Gastroesophageal sphincter (tissue), 4 donors: Measurements from ENCODE around the gene MCF2L2. TPM values are rescaled to one million over a fixed set of nuclear protein-coding genes. Genes with fewer than 3 reads are reported as not detected.
"Not testable (repeated sequence)": the region's sequence is repeated elsewhere in the genome, so short reads cannot be mapped to it uniquely, and the experiment has no call there.

ENCODE experiments used
- ATAC-seq: fragments of 150-250 bp; one replicate; pipeline ENCODE4 v1.9.1; 2016; ENCODE audit warnings: mild to moderate bottlenecking, moderate library complexity
- H3K27ac ChIP-seq, 4 donors: fragments of 200-600 bp; sonication (generic) in 3 of 4; 1 replicate in 3 of 4; 2 replicates in 1 of 4; pipeline ENCODE4 v1.5.1; 2016 to 2019
- H3K27me3 ChIP-seq: fragments of 200-600 bp; sonication (generic); one replicate; pipeline ENCODE4 v1.5.1; 2019
- H3K36me3 ChIP-seq, 2 donors: fragments of 200-600 bp; sonication (generic); one replicate each; pipeline ENCODE4 v1.5.1; 2019; ENCODE audit warnings: control low read depth in 1 of 2
- H3K4me1 ChIP-seq, 3 donors: fragments of 200-600 bp; sonication (generic); 1 replicate in 2 of 3; 2 replicates in 1 of 3; pipeline ENCODE4 v1.5.1; 2016 to 2019; ENCODE audit warnings: control low read depth in 2 of 3
- H3K4me3 ChIP-seq, 2 donors: fragments of 200-600 bp; sonication (generic); one replicate each; pipeline ENCODE4 v1.5.1; 2019; ENCODE audit warnings: mild to moderate bottlenecking in 1 of 2, moderate library complexity in 1 of 2
- H3K9me3 ChIP-seq, 3 donors: fragments of 200-600 bp; sonication (generic); one replicate each; pipeline ENCODE4 v1.5.1; 2017 to 2019; ENCODE audit warnings: control low read depth in 2 of 3
- EP300 ChIP-seq: sonication (generic); formaldehyde crosslinking; IDR thresholded peaks from one replicate; pipeline ENCODE4 v1.6.1; 2017; ENCODE audit warnings: antibody characterized with exemption, mild to moderate bottlenecking
- POLR2A ChIP-seq, 2 donors: fragments of 450-650 bp; IDR thresholded peaks; one replicate each; pipeline ENCODE4 v1.6.1; 2017; ENCODE audit warnings: antibody characterized with exemption in 2 of 2, mild to moderate bottlenecking in 2 of 2, moderate library complexity in 1 of 2
- POLR2AphosphoS5 ChIP-seq: sonication (generic); formaldehyde crosslinking; IDR thresholded peaks from one replicate; pipeline ENCODE4 v1.6.1; 2017; ENCODE audit warnings: antibody characterized with exemption
- WGBS, 2 donors: methylation state at CpG; one replicate each; pipeline ENCODE4 v1.1.5; 2018; ENCODE audit warnings: low coverage in 1 of 2; 5-methylcytosine and 5-hydroxymethylcytosine counted together
- total RNA-seq, 4 donors: library from RNA; depleted of rRNA; stranded (reverse); fragments of >200 nt; gene quantifications; one replicate each; pipeline ENCODE4 v1.1.0, GENCODE V29; 2016
- TF ChIP-seq, protein P1 (sequence below), 4 experiments: fragments of 200-600 bp in 2 of 4; fragments of 450-650 bp in 2 of 4; sonication (generic) in 1 of 4; IDR thresholded peaks; one replicate each; pipeline ENCODE4 v1.5.1; 2017 to 2019; ENCODE audit warnings: antibody characterized with exemption in 4 of 4, mild to moderate bottlenecking in 2 of 4, moderate library complexity in 2 of 4

MCF2L2 gene
- total RNA-seq, 4 donors from 2014 or later: 0.67 to 4.0 (median 2.7) TPM

- Histone ChIP-seq H3K9me3 (no peaks in the 10 kb centered on the region), H3K4me1 (no peaks in the 10 kb centered on the region), H3K36me3 (no peaks in the 10 kb centered on the region), H3K27ac (no peak overlapping the region), H3K4me3 (no peak overlapping the region), H3K27me3 (peaks cover 23% of the 10 kb centered on the region)
- no peak for ATAC-seq
- WGBS, 2 donors: 47 to 83% methylated on average over 1 to 2 of the region's 2 CpGs
- no peak for TF ChIP-seq EP300
- TF ChIP-seq POLR2A (IDR thresholded peaks at IDR 0.05): no peak
- no peak for TF ChIP-seq POLR2AphosphoS5
- TF ChIP-seq, protein P1, sequence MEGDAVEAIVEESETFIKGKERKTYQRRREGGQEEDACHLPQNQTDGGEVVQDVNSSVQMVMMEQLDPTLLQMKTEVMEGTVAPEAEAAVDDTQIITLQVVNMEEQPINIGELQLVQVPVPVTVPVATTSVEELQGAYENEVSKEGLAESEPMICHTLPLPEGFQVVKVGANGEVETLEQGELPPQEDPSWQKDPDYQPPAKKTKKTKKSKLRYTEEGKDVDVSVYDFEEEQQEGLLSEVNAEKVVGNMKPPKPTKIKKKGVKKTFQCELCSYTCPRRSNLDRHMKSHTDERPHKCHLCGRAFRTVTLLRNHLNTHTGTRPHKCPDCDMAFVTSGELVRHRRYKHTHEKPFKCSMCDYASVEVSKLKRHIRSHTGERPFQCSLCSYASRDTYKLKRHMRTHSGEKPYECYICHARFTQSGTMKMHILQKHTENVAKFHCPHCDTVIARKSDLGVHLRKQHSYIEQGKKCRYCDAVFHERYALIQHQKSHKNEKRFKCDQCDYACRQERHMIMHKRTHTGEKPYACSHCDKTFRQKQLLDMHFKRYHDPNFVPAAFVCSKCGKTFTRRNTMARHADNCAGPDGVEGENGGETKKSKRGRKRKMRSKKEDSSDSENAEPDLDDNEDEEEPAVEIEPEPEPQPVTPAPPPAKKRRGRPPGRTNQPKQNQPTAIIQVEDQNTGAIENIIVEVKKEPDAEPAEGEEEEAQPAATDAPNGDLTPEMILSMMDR (IDR thresholded peaks at IDR 0.05): no peak
Observed at GRCh38 chr3:183434992-183435391, 6.6 kb upstream of the MCF2L2 start.

GRCh38 chr3:183434503-183434902, 6.1 kb upstream of the MCF2L2 start:
- no peak overlapping the region for H3K4me3 ChIP-seq
- WGBS, 2 donors: 16 to 19% methylated on average over 8 to 9 of the region's 9 CpGs
- no peaks in the 10 kb centered on the region for H3K4me1 ChIP-seq
- no peak for ATAC-seq
- no peaks in the 10 kb centered on the region for H3K9me3 ChIP-seq
- TF ChIP-seq, protein P1 (IDR thresholded peaks at IDR 0.05): no peak
- TF ChIP-seq POLR2AphosphoS5 (no peak), POLR2A (IDR thresholded peaks at IDR 0.05) (no peak), EP300 (no peak)
- H3K27ac ChIP-seq: no peak overlapping the region
- H3K36me3 ChIP-seq: no peaks in the 10 kb centered on the region
- H3K27me3 ChIP-seq: peaks cover 28% of the 10 kb centered on the region

GRCh38 chr3:183430325-183430957, 2.0 kb upstream of the MCF2L2 start:
- TF ChIP-seq POLR2A (IDR thresholded peaks at IDR 0.05) (no peak), EP300 (no peak), POLR2AphosphoS5 (no peak)
- TF ChIP-seq, protein P1 (IDR thresholded peaks at IDR 0.05): no peak
- Histone ChIP-seq H3K27me3 (peaks cover 58% of the 10 kb centered on the region), H3K4me3 (no peak overlapping the region), H3K4me1 (peaks cover 0 to 22% (median 4%) of the 10 kb centered on the region in 3 donors), H3K27ac (no peak overlapping the region), H3K36me3 (no peaks in the 10 kb centered on the region), H3K9me3 (no peaks in the 10 kb centered on the region)
- whole genome bisulfite sequencing, 2 donors: 48 to 83% methylated on average over 2 to 5 of the region's 5 CpGs
- ATAC-seq: no peak

DNA sequence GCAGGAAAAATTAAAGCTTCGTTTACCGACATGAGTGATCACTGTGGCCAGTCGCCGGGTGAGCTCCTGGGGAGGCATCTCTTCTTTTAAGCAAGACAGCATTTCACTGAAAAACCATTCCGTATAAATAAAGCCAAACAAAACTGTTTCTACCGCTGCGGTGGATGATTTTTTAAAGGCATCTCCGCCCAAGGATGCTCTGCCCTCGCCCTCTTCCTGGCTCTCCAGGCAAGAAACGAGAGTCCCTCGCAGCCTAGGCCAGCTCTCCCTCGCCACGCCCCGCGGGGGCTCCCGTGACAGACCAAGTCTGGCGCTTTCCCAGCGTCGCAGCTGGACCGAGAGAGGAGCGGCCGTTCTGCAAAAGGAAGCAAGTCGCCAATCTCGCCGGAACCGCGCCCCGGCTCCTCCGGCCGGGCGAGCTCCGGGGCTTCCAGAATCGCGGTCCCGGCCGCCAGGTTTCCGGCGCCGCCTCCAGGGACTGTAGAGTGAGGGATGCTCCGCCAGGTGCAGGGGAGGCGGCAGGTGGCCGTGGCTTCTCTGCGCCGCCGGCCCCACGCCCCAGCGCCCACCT, 458 bp downstream of the MCF2L2 start:
- peak; percentile 75 for ATAC-seq
- Histone ChIP-seq H3K36me3 (no peaks in the 10 kb centered on the region), H3K27ac (peak overlapping the region in 1 of 4 donors; percentile 54), H3K9me3 (no peaks in the 10 kb centered on the region), H3K4me1 (peaks cover 0 to 22% (median 4%) of the 10 kb centered on the region in 3 donors), H3K4me3 (peak overlapping the region; percentile 62 to 72), H3K27me3 (peaks cover 59% of the 10 kb centered on the region)
- WGBS, 2 donors: 0 to 10% methylated on average over 6 to 18 of the region's 47 CpGs
- TF ChIP-seq EP300 (no peak), POLR2A (IDR thresholded peaks at IDR 0.05) (peak in 1 of 2 donors; percentile 6)

DNA sequence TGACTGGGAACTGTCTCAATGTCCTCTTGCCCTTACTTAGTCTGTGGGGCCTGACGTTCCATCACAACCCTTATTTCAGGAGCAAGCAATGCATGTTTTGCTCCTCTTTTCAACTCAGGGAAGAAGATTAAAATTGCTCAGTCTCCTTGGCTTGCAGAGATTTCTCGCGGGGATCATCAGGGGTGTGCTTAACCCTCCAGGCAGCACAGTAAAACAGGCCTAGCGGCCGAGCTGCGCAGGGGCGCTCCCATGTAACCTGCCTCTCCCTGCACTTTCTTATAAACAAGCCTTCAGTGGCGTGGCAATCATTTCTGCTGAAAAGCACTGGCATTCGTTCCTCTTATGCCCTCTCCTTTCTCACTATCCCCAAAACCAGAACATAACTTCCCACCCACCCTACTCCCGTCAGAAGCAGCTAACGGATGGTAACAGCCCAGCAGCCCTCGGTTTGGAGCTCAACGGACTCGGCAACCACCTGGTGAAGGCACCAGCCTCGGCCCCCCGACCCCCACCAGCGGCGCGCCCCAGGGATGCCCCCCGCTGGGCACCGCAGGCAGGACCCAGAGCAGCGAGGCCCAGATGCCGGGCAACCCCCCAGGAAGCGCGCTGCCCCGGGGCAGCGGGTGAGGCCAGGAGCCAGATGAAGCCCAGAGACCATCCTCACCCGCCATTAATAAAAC, 1.1 kb downstream of the MCF2L2 start:
- ATAC-seq: no peak
- Histone ChIP-seq H3K27me3 (peaks cover 55% of the 10 kb centered on the region), H3K9me3 (no peaks in the 10 kb centered on the region), H3K27ac (peak overlapping the region in 1 of 4 donors; percentile 54), H3K4me1 (peaks cover 0 to 22% (median 4%) of the 10 kb centered on the region in 3 donors), H3K4me3 (peak overlapping the region; percentile 62 to 72), H3K36me3 (no peaks in the 10 kb centered on the region)
- no peak for TF ChIP-seq EP300
- TF ChIP-seq, protein P1 (IDR thresholded peaks at IDR 0.05): no peak
- 48 to 71% methylated on average over 1 to 5 of the region's 28 CpGs for WGBS, 2 donors

DNA sequence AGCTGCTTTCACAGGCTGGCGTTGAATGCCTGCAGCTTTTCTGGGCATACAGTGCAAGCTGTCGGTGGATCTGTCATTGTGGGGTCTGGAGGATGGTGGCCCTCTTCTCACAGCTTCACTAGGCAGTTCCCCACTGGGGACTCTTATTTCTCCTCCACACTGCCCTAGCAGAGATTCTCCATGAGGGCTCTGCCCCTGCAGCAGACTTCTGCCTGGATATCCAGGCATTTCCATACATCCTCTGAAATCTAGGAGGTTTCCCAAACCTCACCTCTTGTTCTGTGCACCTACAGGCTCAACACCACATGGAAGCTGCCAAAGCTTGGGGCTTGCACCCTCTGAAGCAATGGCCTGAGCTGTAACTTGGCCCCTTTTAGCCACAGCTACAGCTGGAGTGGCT, 9.6 kb downstream of the MCF2L2 start:
- H3K36me3 ChIP-seq, H3K4me1 ChIP-seq, ATAC-seq, H3K27me3 ChIP-seq, H3K27ac ChIP-seq, H3K4me3 ChIP-seq: not testable (repeated sequence)
- H3K9me3 ChIP-seq: peaks cover 0 to 35% (median 0%) of the 10 kb centered on the region in 3 donors
- no CpG with 5 or more reads among the region's 2 CpGs for WGBS, 2 donors
